ENCODE data around the gene GNG13.

GNG13 gene

GRCh38 chr16:813204-813915 is 12.8 kb upstream of the GNG13 start:
- DNase-seq = peak in 3 of 5 donors; percentile 22 to 34 (median 34)

- DNase-seq = no peak
These were observed 7.5 kb upstream of the GNG13 start for GRCh38 chr16:808085-808386.

GRCh38 chr16:807347-808084 is 7.0 kb upstream of the GNG13 start:
- peak; percentile 67 to 91 (median 72) for DNase-seq

- no peak for DNase-seq
These were observed 4.9 kb upstream of the GNG13 start for GRCh38 chr16:805474-805873.

- DNase-seq = no peak
These were observed 3.9 kb upstream of the GNG13 start for GRCh38 chr16:804193-805048.

GRCh38 chr16:803754-804080 is 3.2 kb upstream of the GNG13 start:
- no peak for DNase-seq

GRCh38 chr16:802914-803753 is 2.6 kb upstream of the GNG13 start:
- DNase-seq = no peak

GRCh38 chr16:802461-802860 is 1.9 kb upstream of the GNG13 start:
- no peak for DNase-seq

GRCh38 chr16:801584-802363 is 1.2 kb upstream of the GNG13 start:
- DNase-seq = peak in 1 of 5 donors; percentile 7

- DNase-seq = peak in 1 of 5 donors; percentile 13
These were observed 439 bp upstream of the GNG13 start for GRCh38 chr16:800834-801511.

GRCh38 chr16:799111-799947 is 1.2 kb downstream of the GNG13 start:
- peak in 1 of 5 donors; percentile 8 for DNase-seq

- peak in 1 of 5 donors; percentile 8 for DNase-seq
These were observed 1.9 kb downstream of the GNG13 start for GRCh38 chr16:798666-799065.

GRCh38 chr16:797686-798085 is 2.8 kb downstream of the GNG13 start:
- no peak for DNase-seq

GRCh38 chr16:797120-797420 is 3.5 kb downstream of the GNG13 start:
- peak in 1 of 5 donors; percentile 13 for DNase-seq

- peak in 1 of 5 donors; percentile 9 for DNase-seq
These were observed 4.0 kb downstream of the GNG13 start for GRCh38 chr16:796296-797119.

GRCh38 chr16:795580-796229 is 4.8 kb downstream of the GNG13 start:
- peak in 1 of 5 donors; percentile 8 for DNase-seq

GRCh38 chr16:794853-795466 is 5.6 kb downstream of the GNG13 start:
- DNase-seq = peak in 1 of 5 donors; percentile 13

- no peak for DNase-seq
These were observed 6.3 kb downstream of the GNG13 start for GRCh38 chr16:794091-794822.
